Right lobe of liver (tissue), 6 donors: ENCODE measurements around the gene SLC6A18. TPM values are rescaled to one million over a fixed set of nuclear protein-coding genes. Genes with fewer than 3 reads are reported as not detected.

ENCODE experiments used
- ATAC-seq, 4 donors: fragments of 200-7000 bp; cut with Tn5 transposase; one replicate each; pipeline ENCODE4 v1.9.1; 2020; ENCODE audit warnings: mild to moderate bottlenecking in 4 of 4, moderate library complexity in 4 of 4
- DNase-seq, 3 donors: peaks; one replicate each; pipeline ENCODE4 v3.0.0-alpha.2; 2020
- H3K27ac ChIP-seq, 3 donors: fragments of 200-600 bp; one replicate each; pipeline ENCODE4 v1.8.0; 2022
- H3K27me3 ChIP-seq, 2 donors: fragments of 200-600 bp; one replicate each; pipeline ENCODE4 v1.8.0; 2022
- H3K36me3 ChIP-seq, 4 donors: fragments of 200-600 bp; sonication (generic) in 1 of 4; one replicate each; pipeline versions ENCODE4 v1.5.1 to v1.8.0; 2017 to 2022; ENCODE audit warnings: control low read depth in 1 of 4
- H3K4me1 ChIP-seq, 4 donors: fragments of 200-600 bp; sonication (generic) in 1 of 4; one replicate each; pipeline versions ENCODE4 v1.5.1 to v1.8.0; 2017 to 2022; ENCODE audit warnings: control low read depth in 1 of 4
- H3K4me3 ChIP-seq, 3 donors: fragments of 200-600 bp; one replicate each; pipeline ENCODE4 v1.8.0; 2022
- H3K9me3 ChIP-seq, 4 donors: fragments of 200-600 bp; sonication (generic) in 1 of 4; one replicate each; pipeline versions ENCODE4 v1.5.1 to v1.8.0; 2017 to 2022; ENCODE audit warnings: control low read depth in 1 of 4
- CTCF ChIP-seq, 4 donors: fragments of 200-600 bp in 3 of 4; fragments of 450-650 bp in 1 of 4; IDR thresholded peaks; one replicate each; pipeline versions ENCODE4 v1.5.1 to v1.8.0; 2016 to 2022; ENCODE audit warnings: antibody characterized with exemption in 4 of 4, mild to moderate bottlenecking in 2 of 4
- POLR2A ChIP-seq: fragments of 450-650 bp; IDR thresholded peaks from one replicate; pipeline ENCODE4 v1.6.1; 2017; ENCODE audit warnings: antibody characterized with exemption, mild to moderate bottlenecking
- WGBS: methylation state at CpG from one replicate; pipeline ENCODE4 v1.1.6; 2018; ENCODE audit warnings: low coverage, low lambda C conversion rate; ENCODE audit not compliant: insufficient coverage; ENCODE audit errors: missing lambda C conversion rate; 5-methylcytosine and 5-hydroxymethylcytosine counted together
- intact Hi-C, 2 donors: fragments of 100-400 bp; cut with DNase I; formaldehyde crosslinking; loops; one replicate each; pipeline versions ENCODE4 v1.11.2 to v1.14.1; 2022
- total RNA-seq, 6 experiments: library from RNA; depleted of rRNA in 2 of 6; stranded (reverse); fragments of >200 nt in 2 of 6; fragmentation: NEBNext Ultra II Directional in 3 of 6; extraction: Animal tissue kit (Norgen Biotek cat#: 25700) in 3 of 6; gene quantifications; one replicate each; pipeline versions ENCODE4 v1.1.0 to v1.2.4, GENCODE V29; 2016 to 2023
- donor health status: DM: no; HTN: yes; CAD: no.
- donor health status: DM: no; HTN: no; CAD: no.
- donor health status: DM: no; HTN: no; CAD: no.
- donor health status: DM: no; HTN: yes; CAD: no.
- donor health status: DM: no; HTN: yes; CAD: no.

SLC6A18 gene
- total RNA-seq, 6 experiments from 2014 or later: not detected

DNA sequence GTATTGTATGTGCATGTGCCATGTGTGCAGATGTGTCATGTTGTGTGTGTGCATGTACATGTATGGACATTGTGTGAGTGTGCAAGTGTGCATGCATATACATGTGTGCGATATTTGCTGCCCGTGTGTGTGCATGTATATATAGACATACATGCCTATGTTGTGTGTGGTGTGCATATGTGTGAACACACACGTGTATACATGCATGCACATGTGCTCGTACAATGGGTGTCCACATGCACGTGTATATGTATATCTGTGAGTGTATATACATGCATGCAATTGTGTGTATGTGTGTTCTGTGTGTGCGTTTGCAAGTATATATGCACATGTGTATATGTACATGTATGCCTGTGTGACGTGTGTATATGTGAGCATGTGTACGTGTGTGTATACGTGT, 3.0 kb upstream of the SLC6A18 start:
- Histone ChIP-seq H3K27me3 (no peaks in the 10 kb centered on the region), H3K4me1 (no peaks in the 10 kb centered on the region), H3K9me3 (no peaks in the 10 kb centered on the region), H3K4me3 (no peak overlapping the region), H3K27ac (no peak overlapping the region), H3K36me3 (no peaks in the 10 kb centered on the region)
- ATAC-seq (no peak), DNase-seq (no peak)
- TF ChIP-seq CTCF (IDR thresholded peaks at IDR 0.05): no peak
- no peak for TF ChIP-seq POLR2A
- intact Hi-C loops: no loop called here
- WGBS: 94% methylated on average over 4 of the region's 9 CpGs

DNA sequence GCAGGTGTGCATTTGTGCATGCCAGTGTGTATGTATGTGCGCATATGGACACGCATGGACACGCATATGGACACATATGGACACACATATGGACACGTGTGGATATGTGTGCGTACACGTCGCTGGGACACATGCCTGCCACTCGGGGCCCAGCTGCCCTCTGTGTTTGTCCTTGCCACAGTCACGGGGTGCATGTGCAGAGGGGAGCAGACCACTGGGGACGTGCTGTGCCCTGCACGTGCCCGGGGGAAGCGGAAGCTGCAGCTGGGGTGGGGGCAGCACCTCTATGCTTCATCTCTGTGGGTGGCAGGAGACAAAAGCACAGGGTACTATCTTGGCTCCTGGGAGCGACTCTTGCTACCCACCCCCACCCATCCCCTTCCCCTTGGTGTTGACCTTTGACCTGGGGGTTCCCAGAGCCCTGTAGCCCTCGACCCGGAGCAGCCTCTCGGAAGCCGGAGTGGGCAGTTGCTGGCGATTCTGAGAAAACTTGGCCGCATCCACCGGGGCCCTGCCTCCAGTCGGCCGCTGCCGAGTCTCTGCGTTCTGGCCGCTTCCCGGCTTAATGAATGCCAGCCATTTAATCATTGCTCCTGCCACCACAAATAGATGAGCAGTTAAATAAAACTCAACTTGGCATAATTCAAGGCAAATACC, 2.4 kb upstream of the SLC6A18 start:
- Histone ChIP-seq H3K4me1 (no peaks in the 10 kb centered on the region), H3K4me3 (no peak overlapping the region), H3K27ac (no peak overlapping the region), H3K27me3 (no peaks in the 10 kb centered on the region), H3K36me3 (no peaks in the 10 kb centered on the region), H3K9me3 (no peaks in the 10 kb centered on the region)
- DNase-seq (no peak), ATAC-seq (no peak)
- intact Hi-C loops: no loop called here
- 90% methylated on average over 4 of the region's 27 CpGs for WGBS
- TF ChIP-seq CTCF (IDR thresholded peaks at IDR 0.05) (no peak), POLR2A (no peak)

DNA sequence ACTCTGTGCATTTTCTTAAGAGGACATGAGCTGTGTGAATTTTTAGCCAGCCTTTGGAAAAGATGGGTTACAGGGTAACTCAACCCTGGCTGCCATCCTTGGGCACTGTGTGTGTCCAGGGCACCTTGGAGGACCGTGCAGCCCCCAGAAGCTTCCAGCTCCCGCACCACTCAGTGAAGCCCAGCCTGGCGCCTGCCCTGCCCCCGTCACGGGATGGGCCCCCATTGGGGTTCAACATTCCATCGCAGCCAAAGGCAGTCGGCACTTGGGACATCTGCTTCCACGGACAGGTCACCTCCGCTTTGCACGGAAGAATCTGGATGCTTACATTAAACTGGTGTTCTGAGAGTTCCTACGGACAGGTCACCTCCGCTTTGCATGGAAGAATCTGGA, 1.9 kb upstream of the SLC6A18 start:
- DNase-seq (no peak), ATAC-seq (no peak)
- H3K4me1 ChIP-seq: no peaks in the 10 kb centered on the region
- no peak overlapping the region for H3K4me3 ChIP-seq
- no peaks in the 10 kb centered on the region for H3K9me3 ChIP-seq
- H3K27me3 ChIP-seq: no peaks in the 10 kb centered on the region
- intact Hi-C loops: no loop called here
- H3K36me3 ChIP-seq: no peaks in the 10 kb centered on the region
- no CpG with 5 or more reads among the region's 12 CpGs for WGBS
- no peak overlapping the region for H3K27ac ChIP-seq
- no peak for TF ChIP-seq POLR2A
- no peak for TF ChIP-seq CTCF (IDR thresholded peaks at IDR 0.05)

DNA sequence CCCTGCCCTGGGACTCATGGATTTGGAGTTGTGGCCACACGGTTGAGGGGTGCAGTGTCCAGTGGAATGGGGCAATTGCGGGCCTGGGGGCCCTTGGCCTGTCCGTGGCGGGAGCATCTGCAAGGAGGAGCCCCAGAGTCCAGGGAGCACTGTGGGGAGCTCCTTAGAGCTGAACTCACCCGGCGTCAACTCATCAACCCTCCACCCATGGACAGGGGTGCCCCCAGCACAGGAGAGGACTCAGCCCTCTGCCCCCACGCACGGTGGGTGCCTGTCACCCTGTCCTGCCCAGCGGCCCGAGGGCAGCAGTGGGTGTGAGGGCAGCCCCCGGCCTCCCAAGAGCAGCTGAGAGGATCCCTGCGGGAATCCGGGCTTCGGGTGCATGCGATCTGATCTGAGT, 550 bp upstream of the SLC6A18 start:
- Histone ChIP-seq H3K4me3 (no peak overlapping the region), H3K4me1 (no peaks in the 10 kb centered on the region), H3K27ac (no peak overlapping the region), H3K36me3 (no peaks in the 10 kb centered on the region), H3K27me3 (no peaks in the 10 kb centered on the region), H3K9me3 (no peaks in the 10 kb centered on the region)
- intact Hi-C loops: no loop called here
- ATAC-seq (no peak), DNase-seq (no peak)
- TF ChIP-seq POLR2A (no peak), CTCF (IDR thresholded peaks at IDR 0.05) (no peak)
- WGBS: 71% methylated on average over 2 of the region's 15 CpGs

DNA sequence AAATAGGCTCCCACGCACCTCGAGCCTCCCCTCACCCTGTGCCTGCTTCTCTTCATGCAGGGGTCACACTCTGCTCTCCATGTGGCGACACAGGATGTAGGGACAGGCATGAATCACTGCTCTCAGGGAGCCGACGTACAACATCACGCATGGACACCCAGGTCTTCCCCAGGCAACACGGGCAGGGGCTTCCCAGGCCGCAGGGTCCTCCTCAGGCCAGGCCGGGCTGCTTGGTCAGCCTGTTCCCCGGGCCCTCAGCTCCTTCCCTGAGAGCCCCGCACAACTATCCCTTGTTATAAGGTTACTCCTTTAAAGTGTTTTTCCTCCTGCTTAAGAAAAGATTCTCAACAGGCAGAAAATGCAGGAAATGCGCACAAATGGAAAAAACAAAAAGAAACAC, 1.1 kb downstream of the SLC6A18 start:
- TF ChIP-seq CTCF (IDR thresholded peaks at IDR 0.05): no peak
- Histone ChIP-seq H3K27ac (no peak overlapping the region), H3K4me3 (no peak overlapping the region), H3K4me1 (no peaks in the 10 kb centered on the region), H3K27me3 (no peaks in the 10 kb centered on the region), H3K36me3 (no peaks in the 10 kb centered on the region), H3K9me3 (no peaks in the 10 kb centered on the region)
- 81% methylated on average over 4 of the region's 12 CpGs for WGBS
- ATAC-seq: no peak
- DNase-seq: no peak
- intact Hi-C loops: no loop called here
